Measurements from ENCODE around the gene TMED5.
A peak's percentile ranks its signal among the peaks of the same experiment; 100 is the strongest.
"Not testable (repeated sequence)": the region's sequence is repeated elsewhere in the genome, so short reads cannot be mapped to it uniquely, and the experiment has no call there.

Gene TMED5

GRCh38 chr1:93179886-93180722 lies at the start of gene TMED5:
TMED5 (minus strand) TSS chr1:93180413; CDS start chr1:93180242, 171 bp downstream.
- DNase-seq (peak; percentile 95), ATAC-seq (peak; percentile 89)

GRCh38 chr1:93223023-93223675 lies 42.9 kb upstream of the TMED5 start:
- ATAC-seq = no peak
- DNase-seq = no peak

- ATAC-seq = no peak
- DNase-seq = no peak
Measured at GRCh38 chr1:93221913-93222312, 41.7 kb upstream of the TMED5 start.

GRCh38 chr1:93220716-93221115 lies 40.5 kb upstream of the TMED5 start:
- not testable (repeated sequence) for DNase-seq, ATAC-seq

GRCh38 chr1:93219443-93219842 lies 39.2 kb upstream of the TMED5 start:
- ATAC-seq (peak; percentile 74), DNase-seq (peak; percentile 6)

GRCh38 chr1:93215322-93215721 lies 35.1 kb upstream of the TMED5 start:
- DNase-seq (no peak), ATAC-seq (no peak)

GRCh38 chr1:93207211-93207610 lies 27.0 kb upstream of the TMED5 start:
- no peak for DNase-seq
- no peak for ATAC-seq

- ATAC-seq (no peak), DNase-seq (no peak)
Measured at GRCh38 chr1:93206567-93206954, 26.3 kb upstream of the TMED5 start.

- no peak for ATAC-seq
- DNase-seq = no peak
Measured at GRCh38 chr1:93205892-93206566, 25.8 kb upstream of the TMED5 start.

GRCh38 chr1:93200714-93201113 lies 20.5 kb upstream of the TMED5 start:
- DNase-seq = no peak
- ATAC-seq = no peak

- ATAC-seq = no peak
- DNase-seq = no peak
Measured at GRCh38 chr1:93200086-93200620, 19.9 kb upstream of the TMED5 start.

GRCh38 chr1:93199150-93199549 lies 18.9 kb upstream of the TMED5 start:
- DNase-seq (no peak), ATAC-seq (no peak)

- DNase-seq = no peak
- no peak for ATAC-seq
Measured at GRCh38 chr1:93196591-93196990, 16.4 kb upstream of the TMED5 start.

GRCh38 chr1:93194231-93194990 lies 14.2 kb upstream of the TMED5 start:
- DNase-seq (no peak), ATAC-seq (no peak)

GRCh38 chr1:93190432-93190831 lies 10.2 kb upstream of the TMED5 start:
- DNase-seq (no peak), ATAC-seq (no peak)

- DNase-seq (no peak), ATAC-seq (no peak)
Measured at GRCh38 chr1:93186667-93187066, 6.5 kb upstream of the TMED5 start.

- DNase-seq (peak; percentile 58), ATAC-seq (peak; percentile 9)
Measured at GRCh38 chr1:93180723-93181613, 755 bp upstream of the TMED5 start, which contains the start of gene CCDC18. CCDC18 (plus strand) TSS chr1:93180724; CDS start chr1:93183362, 2,638 bp downstream.

- ATAC-seq (no peak), DNase-seq (no peak)
Measured at GRCh38 chr1:93178418-93178817, 1.8 kb downstream of the TMED5 start.

GRCh38 chr1:93177991-93178390 lies 2.2 kb downstream of the TMED5 start:
- DNase-seq (no peak), ATAC-seq (no peak)

- DNase-seq, ATAC-seq: not testable (repeated sequence)
Measured at GRCh38 chr1:93174638-93175037, 5.6 kb downstream of the TMED5 start.

- DNase-seq (no peak), ATAC-seq (no peak)
Measured at GRCh38 chr1:93172778-93173177, 7.4 kb downstream of the TMED5 start.
